GM12874 (cell line): Measurements from ENCODE around the gene PRXL2B.
A peak's percentile ranks its signal among the peaks of the same experiment; 100 is the strongest.

Experiments
- CTCF ChIP-seq: IDR thresholded peaks from 2 replicates; pipeline ENCODE4 v1.5.1; 2011; ENCODE audit warnings: low read depth, mild to moderate bottlenecking, control low read depth, low read length, moderate library complexity; ENCODE audit not compliant: insufficient read depth

PRXL2B gene

GRCh38 chr1:2556277-2556677 is 30.3 kb upstream of the PRXL2B start, which contains the start of gene TNFRSF14:
Gene TNFRSF14 (plus strand): TSS chr1:2556371. CDS start chr1:2556665, 294 bp downstream.
- TF ChIP-seq CTCF: 0 out of 2 replicates have a peak, but pooled peaks have one; percentile 16

GRCh38 chr1:2556678-2557481 is 29.7 kb upstream of the PRXL2B start:
- peak; percentile 40 for TF ChIP-seq CTCF

- TF ChIP-seq CTCF: no peak
These were observed 28.8 kb upstream of the PRXL2B start for GRCh38 chr1:2557482-2558400.

GRCh38 chr1:2558420-2558819 is 28.2 kb upstream of the PRXL2B start:
- no peak for TF ChIP-seq CTCF

GRCh38 chr1:2558861-2559260 is 27.7 kb upstream of the PRXL2B start:
- TF ChIP-seq CTCF: no peak

GRCh38 chr1:2559509-2560298 is 26.9 kb upstream of the PRXL2B start:
- no peak for TF ChIP-seq CTCF
